Skin of body (tissue), 2 donors: ENCODE results near the gene SVOPL. TPM values are rescaled to one million over a fixed set of nuclear protein-coding genes. Genes with fewer than 3 reads are reported as not detected.

ENCODE experiments used
- DNase-seq: peaks from one replicate; lab custom pipeline; 2025; lab: John Stamatoyannopoulos, UW
- total RNA-seq: library from RNA; depleted of rRNA; stranded (reverse); fragments of >200 nt; gene quantifications from one replicate; pipeline ENCODE4 v1.2.3, GENCODE V29; 2014

SVOPL gene
- total RNA-seq, 1 donor from 2014 or later = 0.59 TPM

DNA sequence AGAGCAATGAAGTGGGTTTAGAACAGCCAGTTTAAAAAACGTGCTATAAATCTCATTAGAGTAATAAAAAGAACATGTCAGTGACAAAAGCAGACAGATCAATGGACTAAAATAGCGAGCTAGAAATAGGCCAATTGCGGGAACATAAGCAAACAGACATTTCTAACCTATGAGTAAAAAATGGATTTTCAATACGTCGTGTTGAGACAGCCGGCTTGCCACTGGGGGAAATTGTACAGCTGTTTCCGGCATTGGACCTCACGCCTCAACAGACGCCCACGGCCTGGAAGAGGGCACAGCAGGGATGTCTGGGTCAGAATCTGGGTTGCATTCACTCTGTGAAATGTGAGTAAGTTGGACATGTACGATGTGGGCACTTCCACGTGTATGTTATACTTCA, 92.9 kb downstream of the SVOPL start:
- no peak for DNase-seq

DNA sequence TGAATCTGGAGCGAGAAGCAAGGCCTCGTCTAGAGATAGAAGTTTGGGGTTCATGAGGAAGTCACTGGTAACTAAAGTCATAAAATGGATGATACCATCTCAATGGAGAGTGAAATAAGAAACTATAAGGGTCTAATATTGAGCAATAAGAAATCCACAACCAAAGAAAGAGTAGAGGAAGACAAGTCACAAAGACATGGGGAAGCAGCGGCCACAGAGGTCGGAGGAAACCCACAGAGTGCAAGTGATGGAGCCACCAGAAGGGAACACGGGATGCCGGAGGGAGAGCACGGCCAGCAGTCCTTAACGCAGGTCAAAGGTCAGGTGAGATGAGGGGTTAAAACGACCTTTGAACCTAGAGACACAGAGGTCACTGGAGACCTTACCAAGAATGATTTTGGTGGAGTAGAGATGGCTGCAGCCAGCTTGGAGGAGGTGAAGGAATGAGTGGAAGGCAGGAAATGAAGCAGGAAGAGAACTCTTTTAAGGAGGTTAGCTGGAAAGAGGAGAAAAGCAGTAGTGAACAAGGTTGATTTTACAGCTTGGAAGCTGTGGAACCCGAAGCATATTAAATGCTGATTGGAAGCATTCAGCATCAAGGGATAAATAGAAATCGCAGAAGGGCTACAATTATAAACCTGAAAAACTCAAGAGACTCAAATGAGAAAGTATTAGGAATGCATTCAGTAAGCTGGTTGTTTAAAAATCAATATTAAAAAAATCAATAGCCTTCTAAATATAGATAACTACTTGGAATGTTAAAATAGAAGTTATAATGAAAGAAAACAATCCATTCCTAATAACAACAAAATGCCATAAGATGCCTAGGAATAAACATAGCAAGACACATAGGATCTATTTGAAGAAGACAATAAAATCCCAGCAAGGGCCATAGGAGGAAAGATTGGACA, 93.7 kb downstream of the SVOPL start:
- DNase-seq = no peak

DNA sequence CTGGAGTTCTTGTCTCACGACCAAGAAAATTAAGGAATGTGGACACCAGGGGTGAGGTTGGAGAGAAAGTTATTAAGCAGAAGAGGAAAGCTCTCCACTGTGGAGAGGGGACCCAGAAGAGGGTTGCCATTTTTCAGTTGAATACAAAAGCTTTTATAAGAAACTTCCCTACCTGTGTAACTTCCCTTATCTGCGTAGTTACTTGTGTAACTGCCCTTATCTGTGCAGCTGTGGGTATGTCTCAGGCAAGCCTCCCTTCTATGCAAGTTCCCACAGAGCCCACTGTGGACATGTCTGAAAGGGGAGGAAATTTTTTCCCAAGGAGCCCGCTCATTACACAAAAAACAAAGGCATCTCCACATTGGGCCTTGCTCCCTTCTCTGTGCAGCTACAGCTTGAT, 94.9 kb downstream of the SVOPL start:
- DNase-seq = no peak

DNA sequence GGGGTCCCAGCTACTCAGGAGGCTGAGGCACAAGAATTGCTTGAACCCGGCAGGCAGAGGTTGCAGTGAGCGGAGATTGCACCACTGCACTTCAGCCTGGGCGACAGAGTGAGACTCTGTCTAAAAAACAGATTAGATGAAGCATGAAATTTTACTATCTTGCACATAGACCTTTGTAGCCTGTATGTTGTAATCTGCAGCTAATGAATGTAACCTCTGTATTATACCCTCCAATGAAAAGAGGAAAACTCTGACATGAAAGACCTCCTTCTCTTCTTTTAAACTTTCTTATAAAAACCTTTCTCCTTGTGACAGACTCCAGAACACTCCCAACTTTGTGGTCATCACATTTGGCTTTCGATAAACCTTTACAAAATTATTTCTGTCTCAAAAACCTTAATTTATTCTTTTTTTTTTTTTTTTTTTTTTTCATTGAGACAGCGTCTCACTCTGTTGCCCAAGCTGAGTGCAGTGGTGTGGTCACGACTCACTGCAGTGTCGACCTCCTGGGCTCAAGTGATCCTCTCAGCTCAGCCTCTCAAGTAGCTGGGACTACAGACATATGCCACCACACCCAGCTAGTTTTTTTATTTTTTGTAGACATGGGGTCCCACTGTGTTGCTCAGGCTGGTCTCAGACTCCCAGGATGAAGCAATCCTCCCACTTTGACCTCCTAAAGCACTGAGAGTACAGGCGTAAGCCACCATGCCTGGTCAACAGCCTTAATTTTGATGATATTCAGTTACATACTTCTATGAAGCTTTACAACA, 97.4 kb downstream of the SVOPL start:
- no peak for DNase-seq

DNA sequence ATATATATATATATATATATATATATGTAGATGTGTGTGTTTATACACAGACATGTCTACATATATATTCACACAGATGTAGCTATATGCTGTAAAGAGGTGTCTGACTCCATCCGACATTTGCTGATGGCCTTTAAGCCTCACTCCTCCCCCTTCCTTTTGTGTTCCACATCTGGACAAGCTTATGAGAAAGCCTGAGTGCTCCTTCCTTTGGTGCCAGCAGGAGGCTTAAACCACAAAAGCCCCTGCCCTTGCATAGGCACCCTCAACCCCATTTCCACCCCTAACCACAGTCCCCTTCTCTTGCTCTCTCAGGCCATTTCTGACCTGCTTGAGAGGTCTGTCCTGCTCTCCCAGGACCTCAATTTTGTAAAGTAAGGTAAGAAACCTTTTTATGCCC, 98.7 kb downstream of the SVOPL start:
- DNase-seq = no peak

DNA sequence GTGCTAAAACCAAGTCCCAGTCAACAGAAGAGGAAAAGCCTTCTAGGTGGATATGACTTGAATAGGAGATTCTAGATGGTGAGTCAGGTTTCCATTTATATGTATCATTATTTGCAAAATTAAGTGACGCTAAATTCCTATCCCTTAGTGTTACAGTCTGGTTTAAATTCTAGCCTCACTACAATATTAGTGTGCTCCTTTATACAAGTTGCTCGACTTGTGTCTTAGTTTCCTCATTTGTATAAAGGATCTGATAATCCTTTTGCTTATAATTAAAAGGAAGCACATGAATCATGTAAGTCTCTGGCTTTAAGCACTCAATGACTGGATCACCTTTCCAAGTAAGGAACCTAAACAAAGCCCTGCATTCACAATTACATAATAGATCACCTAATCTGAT, 105.7 kb downstream of the SVOPL start:
- no peak for DNase-seq

DNA sequence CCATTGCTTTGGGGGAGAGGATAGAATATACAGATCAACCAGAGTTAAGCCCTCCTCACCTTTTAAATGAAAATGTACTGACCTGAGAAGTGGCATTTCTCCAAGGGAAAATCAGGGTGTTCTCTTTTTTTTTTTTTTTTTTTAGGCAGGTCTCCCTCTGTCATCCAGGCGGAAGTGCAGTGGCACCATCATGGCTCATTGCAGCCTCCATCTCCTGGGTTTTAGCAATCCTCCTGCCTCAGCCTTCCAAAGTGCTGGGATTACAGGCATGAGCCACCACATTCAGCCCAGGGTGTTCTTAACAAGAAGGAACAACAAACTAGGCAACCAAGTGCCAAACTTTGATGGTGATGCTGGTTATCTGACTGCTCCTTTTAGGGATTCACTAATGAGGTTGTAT, 111.0 kb downstream of the SVOPL start:
- no peak for DNase-seq

DNA sequence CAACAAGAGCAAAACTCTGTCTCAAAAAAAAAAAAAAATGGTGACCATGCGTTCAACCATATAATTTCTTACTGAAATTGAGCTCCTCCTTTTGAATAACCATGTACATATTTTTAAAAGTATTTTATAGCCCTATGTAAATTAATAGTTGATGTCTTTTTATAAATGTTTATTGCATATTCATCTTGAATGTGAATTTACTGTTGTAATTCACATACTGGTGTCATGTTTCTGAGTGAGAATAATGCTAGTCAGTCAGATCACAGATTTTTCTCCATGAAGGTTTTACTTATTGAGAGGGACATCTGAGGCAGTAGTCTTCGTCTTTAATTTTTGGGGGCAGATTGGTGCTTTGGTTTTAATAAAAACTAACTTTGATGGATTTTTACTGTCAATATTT, 112.2 kb downstream of the SVOPL start:
- no peak for DNase-seq

DNA sequence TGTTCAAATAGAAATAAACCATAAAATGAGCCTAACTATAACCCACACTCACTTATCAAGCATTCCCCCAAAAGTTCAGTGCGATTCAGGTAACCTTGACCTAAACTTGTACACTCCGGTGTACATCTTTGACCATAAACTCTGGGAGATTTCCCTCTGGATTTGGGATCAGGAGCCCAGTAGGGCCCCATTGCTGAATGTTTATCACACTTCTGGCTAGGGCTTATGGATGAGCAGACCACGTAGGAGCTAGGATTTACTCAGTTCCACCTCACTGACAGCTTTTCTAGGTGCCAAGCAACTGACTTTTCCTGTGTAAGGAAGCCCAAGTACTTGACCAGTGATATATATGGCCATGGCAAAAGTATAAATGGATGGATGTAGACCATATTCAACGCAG, 113.7 kb downstream of the SVOPL start:
- DNase-seq = no peak

DNA sequence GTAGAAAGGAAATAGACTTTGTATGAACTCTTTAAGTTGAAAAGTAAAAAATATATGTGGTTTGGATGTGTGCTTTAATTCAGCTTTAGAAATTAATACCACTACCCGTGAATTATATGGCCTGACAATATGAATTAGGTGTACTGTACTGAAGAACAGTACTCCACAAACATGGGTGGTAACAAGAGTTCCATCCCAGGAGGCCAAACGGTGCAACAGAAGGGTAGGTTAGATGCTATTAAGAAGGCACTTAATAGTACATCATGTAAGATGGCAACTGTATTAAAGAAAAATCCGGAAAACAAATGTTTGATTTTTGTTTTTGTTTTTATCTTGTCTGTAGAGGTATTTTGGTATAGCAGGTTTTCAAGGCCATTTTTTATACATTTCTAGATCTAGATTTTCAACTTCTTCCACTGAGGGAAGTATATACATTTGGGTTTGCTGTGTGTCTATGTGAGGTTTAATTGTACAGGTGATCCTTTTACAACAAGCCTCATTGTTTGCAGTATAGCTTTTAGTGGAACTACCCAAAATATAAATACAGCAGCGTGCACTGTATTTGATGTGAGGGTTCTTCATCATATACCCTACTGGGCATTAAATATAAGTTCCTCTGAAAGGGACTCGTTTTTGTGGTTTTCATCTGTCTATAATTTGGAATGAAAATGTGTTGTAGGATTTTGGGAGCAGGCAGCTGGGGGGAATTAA, 115.7 kb downstream of the SVOPL start:
- no peak for DNase-seq

DNA sequence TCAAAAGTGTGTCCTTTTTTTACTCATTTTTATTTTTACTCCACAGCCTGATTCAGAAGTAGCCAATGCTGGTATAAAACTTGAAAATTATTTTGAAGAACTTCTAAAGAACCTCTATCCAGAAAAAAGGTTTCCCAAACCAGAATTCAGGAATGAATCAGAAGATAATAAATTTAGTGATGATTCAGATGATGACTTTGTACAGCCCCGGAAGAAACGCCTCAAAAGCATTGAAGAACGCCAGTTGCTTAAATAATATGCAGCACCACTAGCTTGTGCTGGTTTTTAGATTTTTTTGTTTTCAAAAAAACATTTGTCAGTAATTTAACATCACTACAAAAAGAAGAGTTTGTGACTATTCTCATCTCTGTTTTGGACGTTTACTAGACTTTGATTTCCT, 116.5 kb downstream of the SVOPL start:
- no peak for DNase-seq

DNA sequence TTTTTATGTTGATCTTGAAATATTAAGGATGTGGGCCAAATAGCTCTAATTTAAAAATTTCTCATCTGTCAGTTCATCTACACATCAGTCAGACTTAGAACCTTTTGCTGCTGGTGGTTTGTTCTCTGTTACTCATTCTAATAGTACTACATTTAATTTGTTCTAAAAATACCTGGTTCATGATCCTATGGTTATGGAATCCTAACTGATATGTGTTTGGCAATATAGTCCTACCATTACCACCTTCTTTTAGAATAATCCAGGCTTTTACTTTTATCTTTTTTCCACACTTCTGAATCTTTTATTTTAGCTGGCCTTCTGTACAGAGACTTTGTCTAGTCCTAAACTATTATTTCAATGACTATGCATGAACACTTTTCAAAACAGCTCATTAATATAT, 116.9 kb downstream of the SVOPL start:
- no peak for DNase-seq

DNA sequence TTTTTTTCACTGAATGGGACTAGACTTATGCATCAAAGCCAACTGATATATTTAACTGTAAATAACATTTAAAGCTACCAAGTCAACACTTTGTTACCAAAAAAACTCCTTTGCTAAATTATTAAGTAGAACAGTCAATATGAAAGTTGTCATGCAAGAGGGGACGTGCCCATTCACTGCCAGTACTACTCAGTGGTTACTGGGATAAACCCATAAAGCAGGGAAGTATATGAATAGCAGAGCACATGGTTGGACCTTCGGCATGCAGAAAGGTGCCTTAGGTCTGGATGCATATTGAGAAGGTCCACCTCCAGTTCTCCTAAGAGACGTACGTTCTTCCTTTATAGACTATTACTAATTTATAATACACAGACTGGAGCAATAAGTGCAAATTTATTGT, 120.1 kb downstream of the SVOPL start:
- no peak for DNase-seq

DNA sequence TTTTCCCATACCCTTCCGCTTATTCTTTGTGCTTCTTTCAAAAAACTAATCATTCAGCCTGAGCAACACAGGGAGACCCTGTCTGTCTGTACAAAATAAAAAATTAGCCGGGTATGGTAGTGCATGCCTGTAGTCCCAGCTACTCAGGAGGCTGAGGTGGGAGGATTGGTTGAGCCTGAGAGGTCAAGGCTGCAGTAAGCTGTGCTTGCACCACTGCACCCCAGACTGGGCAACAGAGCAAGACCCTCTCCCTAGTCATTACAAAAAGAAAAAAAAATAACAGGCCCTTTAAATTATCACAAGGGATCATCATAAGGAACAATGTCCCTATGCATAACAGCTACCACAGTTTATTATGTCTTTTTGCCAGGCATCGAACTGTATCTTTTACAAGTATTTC, 121.5 kb downstream of the SVOPL start:
- no peak for DNase-seq

DNA sequence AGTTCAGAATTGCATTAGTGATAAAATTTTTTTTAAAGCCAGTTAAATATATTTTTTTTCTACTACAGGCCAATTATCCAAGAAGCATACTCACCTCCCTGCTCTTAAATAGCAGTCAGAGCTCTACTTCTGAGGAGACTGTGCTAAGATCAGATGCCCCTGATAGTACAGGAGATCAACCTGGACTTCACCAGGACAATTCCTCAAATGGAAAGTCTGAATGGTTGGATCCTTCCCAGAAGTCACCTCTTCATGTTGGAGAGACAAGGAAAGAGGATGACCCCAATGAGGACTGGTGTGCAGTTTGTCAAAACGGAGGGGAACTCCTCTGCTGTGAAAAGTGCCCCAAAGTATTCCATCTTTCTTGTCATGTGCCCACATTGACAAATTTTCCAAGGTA, 122.0 kb downstream of the SVOPL start:
- DNase-seq = no peak

DNA sequence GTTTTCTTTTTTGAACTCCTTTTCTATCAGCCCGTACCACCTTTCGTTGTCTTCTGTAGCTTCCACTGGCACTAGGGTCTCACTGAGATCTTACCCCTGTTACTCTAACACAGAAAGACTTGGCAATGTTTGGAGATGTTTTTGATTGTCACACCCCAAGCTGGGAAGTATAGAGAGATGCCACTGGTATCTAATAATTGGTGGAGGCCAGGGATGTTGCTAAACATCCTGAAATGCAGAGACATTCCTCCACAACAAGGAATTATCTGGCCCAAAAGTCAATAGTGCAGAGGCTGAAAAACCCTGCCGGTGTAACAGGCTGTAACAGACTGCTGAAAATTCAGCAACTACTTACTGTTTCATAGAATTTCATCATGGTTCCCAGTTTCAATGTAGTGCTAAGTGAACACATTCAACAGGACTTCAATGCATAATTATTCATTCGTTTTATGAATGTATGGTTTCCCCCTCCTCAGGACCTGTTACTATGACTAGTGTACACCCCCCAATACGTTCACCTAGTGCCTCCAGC, 125.2 kb downstream of the SVOPL start:
- no peak for DNase-seq

DNA sequence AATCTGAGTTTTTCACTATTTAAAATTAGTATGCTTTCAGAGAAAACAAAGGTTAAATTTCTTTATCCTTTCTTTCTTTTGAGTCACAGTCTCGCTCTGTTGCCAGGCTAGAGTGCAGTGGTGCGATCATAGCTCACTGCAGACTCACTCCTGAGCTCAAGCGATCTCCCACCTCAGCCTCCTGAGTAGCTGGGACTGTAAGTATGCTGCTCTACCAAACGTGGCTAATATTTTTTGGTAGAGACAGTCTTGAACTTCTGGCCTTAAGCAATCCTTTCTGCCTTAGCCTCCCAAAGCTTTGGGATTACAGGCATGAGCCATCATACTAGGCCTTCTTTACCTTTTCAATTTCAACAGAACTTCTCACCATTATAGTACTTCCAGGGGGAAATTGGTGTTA, 127.4 kb downstream of the SVOPL start:
- no peak for DNase-seq

DNA sequence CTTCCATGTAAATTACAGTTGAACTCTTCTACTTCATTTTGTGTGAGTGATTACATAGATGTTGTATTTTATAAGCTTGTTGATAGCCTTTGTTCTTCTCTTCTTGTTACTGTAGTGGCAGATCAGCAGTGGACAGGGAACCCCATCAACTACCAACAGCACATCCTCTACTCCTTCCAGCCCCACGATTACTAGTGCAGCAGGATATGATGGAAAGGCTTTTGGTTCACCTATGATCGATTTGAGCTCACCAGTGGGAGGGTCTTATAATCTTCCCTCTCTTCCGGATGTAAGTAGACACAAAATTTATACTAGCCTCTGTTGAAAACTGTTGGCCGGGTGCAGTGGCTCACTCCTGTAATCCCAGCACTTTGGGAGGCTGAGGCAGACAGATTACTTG, 130.4 kb downstream of the SVOPL start:
- DNase-seq = no peak

DNA sequence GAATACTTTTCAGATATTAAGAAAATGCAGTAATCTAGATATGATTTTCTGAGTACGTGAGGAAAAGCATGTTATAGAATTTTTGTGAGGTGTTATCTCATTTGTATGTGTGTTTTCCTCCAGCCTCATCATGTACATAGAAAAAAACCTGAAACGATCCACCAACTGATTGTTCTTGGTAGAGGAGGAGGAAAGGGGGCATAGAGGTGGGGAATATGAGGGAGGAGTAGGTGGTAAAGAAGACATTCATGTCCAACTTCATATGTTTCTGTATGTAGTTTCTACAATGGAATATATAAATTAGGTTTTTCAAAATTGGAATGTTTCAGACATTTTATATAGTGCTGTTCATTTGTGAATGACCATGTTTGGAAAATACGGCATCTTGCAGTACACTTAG, 131.7 kb downstream of the SVOPL start:
- DNase-seq = no peak

DNA sequence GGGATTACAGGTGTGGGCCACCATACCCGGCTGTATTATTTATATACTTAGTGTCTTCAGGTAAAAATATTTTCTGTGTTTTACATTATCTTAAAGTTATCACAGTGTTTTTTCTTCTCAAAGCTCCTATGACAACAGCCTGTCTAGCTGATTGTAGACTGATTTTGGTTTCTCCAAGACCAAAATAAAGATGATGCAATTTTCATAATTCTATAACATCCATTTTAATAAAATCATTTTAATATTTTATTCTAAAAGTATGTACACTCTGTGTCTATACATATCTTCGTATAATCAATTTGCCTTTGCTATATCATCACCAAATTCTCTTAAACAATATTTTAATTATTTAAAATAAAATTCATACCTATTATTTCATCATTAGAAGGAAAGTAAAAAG, 132.5 kb downstream of the SVOPL start:
- no peak for DNase-seq

DNA sequence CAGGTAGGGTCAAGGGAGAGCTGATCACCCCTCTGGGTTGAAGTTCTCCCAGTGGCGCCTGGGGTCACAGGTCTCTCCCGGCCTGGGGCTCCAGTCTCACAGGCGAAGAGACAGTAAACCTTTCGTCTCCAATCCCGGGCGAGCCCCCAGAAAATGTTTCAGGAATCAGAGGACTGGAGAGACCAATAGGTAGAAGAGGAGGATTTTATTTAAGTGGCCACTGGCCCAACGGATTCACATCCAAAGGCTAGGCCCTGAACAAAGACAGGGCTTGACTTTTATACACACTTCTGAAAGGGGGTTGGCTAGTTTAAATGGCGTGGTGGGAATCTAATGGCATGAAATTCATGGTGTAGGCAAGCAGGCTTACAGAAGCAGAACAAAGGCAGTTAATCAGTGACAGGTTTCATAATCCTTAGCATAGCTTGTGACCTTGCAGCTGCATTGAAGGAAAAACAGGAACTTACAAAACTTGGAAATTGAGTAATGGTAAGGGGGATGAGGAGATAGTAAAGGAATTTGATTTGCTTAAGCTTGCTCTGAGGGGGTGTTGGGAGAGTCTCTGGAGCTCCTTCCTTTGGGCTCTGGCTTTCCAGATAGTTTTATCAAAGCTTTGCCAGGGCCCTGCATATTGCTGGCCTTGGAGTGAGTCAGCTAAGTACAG, 135.6 kb downstream of the SVOPL start:
- DNase-seq = no peak
